IPS-NIHi11 (cell line): ENCODE results near the gene LPO.
A peak's percentile ranks its signal among the peaks of the same experiment; 100 is the strongest.

Experiments
- DNase-seq: peaks from one replicate; pipeline ENCODE4 v3.0.0; 2012; ENCODE audit warnings: mixed read lengths, low spot score

LPO gene

DNA sequence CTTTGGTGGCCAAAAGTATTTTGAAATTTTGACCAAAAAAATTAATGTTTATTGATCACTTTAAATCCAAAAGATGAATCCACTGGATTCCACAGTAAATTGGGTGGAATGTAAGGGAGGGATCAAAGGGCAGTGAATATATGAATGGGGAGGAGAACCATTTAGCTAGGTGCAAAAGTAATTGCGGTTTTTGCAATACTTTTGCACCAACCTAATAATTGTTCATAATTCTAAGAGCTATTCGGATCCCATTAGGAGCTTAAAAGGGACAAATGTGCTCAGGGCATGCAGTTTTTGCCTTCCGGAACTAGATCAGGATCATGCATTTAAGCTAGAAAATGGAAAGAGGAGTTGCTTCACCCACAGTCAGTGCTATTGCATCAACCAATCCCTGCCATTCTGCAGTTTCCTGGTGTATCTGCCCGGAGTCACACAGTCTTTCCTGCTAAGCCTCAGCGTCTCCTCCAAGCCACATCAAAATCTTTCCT is at the start of gene LPO:
Gene LPO (plus strand): TSS at position 438 of the 488 bp plus-strand sequence. CDS start 4,396 bp downstream, outside the sequence.
- DNase-seq, result no peak

DNA sequence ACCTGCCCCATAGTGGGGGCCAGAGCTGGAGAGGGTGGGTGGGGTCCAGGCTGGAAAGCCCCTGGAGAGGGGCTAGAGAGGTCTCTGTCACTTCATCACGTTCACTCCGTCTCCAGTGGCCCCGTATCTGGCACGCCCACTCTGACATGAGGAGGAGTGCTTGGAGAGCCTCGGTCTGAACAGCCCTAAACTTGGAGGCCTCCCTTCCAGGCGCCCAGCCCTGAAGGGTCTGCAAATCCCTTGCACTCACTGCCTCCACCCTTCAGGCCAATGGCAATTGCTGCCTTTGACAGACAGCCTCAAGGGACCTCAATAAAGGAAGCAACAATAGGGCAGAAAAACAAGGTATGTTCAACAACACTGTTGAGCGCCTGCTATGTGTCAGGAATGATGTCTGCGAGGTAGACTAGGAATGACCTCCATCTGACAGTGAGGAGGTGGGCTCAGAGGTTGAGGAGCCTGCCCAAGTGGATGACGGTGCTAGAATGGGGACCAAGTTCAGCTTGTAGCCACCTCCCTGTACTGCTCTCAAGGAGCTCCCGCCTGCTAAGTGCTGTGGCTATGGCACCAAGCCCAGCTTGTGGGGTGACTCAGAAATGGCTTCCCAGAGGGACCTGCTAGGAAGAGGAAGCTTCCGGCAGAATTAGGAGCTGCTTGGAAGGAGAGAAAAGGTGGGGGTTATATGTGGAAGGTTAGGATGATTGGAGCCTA is 48.8 kb upstream of the LPO start:
- peak; percentile 34 for DNase-seq

- DNase-seq, result peak; percentile 61
Measured at GRCh38 chr17:58191241-58191896, 47.0 kb upstream of the LPO start.

DNA sequence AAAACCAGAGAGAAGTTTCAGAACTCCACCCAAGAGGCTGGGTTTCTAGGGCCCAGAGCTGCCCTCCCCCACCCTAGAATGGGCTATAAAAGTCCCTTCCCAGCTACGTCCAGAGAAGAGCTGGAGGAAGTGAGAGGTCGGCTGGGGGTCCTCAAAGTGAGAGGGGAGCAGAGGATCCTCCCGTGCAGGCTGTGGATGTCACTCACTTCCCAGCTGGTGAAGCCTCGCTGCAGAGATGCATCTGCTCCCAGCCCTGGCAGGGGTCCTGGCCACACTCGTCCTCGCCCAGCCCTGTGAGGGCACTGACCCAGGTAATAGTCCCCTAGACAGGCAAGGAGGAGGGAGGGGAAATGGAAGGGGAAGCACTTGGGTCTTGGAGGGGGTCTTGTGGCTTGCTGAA is 45.8 kb upstream of the LPO start, which contains the start of gene EPX:
Gene EPX (plus strand): TSS at position 115 of the 400 bp plus-strand sequence. CDS start 121 bp downstream, at position 236.
- DNase-seq, result no peak

DNA sequence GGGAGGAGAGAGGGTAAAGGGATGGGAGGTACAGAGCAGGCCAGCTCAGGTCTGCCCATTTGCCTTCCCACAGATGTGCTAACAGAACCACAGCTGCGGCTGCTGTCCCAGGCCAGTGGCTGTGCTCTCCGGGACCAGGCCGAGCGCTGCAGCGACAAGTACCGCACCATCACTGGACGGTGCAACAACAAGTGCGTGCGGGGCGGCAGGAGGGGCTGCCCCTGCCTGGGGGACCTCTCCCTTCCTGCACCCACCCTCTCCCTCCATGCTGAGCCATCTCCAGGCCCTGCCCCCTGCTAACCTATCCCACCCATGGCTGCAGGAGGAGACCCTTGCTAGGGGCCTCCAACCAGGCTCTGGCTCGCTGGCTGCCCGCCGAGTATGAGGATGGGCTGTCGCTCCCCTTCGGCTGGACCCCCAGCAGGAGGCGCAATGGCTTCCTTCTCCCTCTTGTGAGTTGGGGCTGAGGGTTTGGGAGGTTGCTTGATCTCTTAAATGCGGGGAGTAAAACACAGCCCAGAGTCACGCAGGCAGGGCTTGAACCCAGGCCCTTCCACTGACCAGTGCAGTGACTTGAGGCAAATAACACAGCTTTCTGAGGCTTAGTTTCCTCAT is 44.6 kb upstream of the LPO start:
- peak; percentile 76 for DNase-seq

DNA sequence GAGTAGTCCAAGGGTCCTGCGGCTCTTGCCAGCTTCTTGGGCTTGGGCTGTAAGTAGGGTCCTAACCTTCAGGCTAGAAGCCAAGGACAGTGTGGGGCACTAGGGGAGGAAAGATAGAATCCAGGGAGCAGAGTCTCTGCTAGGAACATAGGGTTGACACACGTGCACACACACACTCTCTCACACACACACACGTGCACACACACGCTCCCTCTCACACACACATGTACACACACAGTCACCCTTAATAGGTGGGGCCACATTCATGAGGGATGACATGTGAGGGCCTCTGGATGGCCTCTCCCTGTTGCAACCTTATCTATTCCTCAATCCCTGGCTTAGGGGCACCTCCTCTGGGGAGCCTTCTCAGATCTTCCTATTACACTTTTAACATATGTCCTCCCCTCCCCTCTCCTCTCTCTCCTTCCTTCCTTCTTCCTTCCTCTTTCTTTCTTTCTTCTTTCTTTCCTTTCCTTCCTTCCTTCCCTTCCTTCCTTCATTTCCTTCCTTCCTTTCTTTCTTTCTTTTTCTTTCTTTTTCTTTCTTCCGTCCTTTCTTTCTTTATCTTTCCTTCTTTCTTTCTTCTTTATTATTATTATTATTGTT is 42.8 kb upstream of the LPO start:
- DNase-seq, result no peak

- DNase-seq, result no peak
Measured at GRCh38 chr17:58196610-58197009, 41.8 kb upstream of the LPO start.

GRCh38 chr17:58200024-58200633 is 38.3 kb upstream of the LPO start:
- peak; percentile 85 for DNase-seq

DNA sequence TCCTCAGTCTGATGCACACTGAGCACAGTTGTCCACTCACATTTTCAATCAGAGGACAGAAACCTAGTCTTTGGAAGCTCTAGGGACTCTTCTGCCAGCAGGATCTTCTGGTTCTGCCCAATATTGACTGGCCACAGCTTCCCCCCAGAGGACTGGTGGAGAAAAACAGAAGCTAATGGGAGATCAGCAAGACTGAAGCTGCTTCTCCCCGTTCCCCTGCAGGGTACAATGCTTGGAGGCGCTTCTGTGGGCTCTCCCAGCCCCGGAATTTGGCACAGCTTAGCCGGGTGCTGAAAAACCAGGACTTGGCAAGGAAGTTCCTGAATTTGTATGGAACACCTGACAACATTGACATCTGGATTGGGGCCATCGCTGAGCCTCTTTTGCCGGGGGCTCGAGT is 35.5 kb upstream of the LPO start:
- DNase-seq, result no peak

DNA sequence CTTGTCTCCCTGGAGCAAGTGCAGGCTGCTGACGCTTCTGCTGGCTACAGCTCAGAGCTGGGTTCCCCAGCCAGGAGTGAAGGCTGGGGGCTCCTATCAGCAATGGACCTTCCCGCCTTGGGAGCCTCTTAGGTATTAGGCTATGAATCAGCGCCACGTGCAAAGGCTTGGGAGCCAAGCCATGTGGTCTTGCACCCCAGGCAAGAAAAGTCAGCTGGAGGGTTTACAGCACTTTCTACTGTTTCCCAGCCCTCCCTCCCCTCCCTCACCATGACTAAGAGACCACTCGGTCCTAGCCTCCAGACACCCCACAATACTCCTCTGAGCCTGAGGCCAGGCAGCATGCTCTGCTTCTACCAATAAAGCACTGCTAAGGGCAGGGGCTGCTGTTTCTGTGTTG is 33.6 kb upstream of the LPO start:
- DNase-seq, result no peak

DNA sequence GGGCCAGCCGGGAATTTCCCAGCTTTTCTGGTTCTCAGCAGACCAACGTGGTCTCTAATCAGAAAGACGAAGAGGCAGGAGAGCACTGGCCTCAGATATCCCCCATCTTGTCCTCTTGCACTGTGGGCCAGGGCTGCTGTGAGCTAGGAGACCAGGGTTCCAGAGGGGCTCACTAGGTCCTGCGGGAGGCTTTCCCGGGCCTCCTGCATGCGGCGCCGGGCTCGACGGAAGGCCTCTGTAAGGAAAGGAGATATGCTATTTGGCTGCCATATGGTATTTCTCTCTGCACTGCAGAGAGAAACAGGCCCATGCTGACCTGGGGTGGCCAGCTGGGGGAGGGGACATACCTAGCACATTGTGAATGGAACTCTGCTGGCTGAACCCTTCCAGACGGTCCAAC is 32.4 kb upstream of the LPO start:
- no peak for DNase-seq

GRCh38 chr17:58207451-58207850 is 30.9 kb upstream of the LPO start:
- DNase-seq, result no peak

DNA sequence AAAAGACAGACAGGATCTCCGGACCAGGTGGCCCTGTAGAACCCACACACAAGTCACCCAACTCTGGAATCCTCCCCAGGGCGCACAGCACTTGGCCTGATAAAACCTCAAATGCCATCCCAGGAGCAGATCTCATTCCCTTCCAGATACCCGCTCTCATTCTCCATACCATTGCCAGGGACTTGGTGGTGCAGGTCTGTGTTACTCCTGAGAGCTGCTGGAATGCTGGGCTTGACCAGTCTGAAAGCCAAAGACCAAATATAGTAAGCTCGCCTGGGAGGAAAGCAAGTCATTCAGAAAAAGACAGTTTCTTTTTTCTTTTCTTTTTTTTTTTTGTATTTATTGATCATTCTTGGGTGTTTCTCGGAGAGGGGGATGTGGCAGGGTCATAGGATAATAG is 30.0 kb upstream of the LPO start:
- DNase-seq, result no peak

DNA sequence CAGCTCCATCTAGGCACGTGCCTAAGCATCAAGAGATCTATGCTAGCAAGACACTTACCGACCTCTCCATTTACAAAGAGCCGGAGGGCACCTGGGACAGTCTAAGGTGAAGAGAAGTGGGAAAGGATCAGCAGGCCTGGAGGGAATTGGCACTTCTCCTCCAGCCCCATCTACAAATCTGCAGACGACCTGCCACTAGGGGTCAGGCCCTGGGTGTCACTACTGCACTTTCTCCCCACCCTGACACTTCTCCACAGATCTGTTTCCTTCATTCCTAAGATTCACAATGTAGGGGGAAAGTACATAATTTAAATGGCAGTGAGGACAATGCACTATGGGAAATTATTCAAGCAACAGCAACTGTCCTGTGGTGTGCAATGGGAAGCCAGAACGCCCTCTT is 27.5 kb upstream of the LPO start:
- DNase-seq, result no peak

DNA sequence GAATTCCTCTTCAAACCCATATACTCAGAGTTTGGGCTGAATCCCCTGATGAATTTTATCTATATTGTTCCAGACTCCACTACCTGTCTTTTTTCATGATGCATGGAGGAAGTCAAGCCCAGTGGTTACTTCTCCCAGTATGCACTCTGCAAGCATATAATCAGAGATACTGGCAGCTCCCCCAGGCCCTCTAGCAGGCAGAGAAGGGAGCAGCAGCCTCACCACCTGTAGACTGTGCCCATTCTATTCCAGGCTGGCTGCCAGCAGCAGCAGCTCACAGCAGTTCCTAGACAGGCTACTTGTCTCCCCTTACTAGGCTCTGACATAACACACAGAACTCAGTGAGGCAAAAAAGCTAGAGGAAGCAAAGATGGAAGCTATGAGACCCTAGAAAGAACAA is 22.7 kb upstream of the LPO start:
- no peak for DNase-seq

GRCh38 chr17:58217766-58218165 is 20.6 kb upstream of the LPO start:
- no peak for DNase-seq

DNA sequence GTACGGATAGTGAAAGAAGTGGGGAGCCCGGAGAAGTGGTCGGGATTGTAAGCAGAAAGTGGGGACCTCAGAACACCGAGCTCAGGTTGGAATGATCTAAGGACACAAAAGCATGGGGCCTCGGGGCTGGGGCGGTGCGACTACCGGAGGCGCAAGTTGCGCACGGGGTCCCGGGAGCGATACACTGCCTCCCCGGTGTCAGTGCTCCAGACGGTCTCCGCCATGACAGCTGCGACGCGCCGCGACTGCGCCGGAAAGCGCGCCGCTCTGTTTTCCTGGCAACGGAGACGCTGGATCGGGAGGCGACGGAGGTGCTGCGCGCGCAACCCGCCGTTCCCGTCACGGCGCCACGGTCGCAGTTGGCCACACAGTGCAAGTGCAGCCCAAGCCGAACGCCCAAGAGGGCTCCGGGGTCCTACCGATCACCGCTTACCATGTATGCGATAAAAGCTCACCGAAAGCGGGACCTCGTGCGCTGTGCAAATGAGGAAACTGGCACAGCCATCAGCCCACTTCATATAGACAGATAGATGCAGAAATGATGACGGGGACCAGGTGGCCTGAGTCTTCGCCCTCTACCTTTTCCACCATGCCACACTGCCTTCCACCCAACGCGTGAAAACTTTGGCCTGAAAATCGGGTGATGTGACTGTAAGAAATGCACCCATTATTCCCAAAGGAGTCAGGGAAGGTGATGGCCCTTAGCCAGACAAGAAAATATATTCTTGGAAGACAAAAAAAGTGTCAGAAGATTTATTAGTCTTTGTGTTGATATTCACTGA is 19.2 kb upstream of the LPO start, which contains the start of gene MKS1:
Gene MKS1 (minus strand): TSS at position 249 of the 782 bp plus-strand sequence. CDS start 25 bp downstream, at position 224.
- peak; percentile 100 for DNase-seq

- no peak for DNase-seq
Measured at GRCh38 chr17:58219789-58220183, 18.6 kb upstream of the LPO start.

- DNase-seq, result no peak
Measured at GRCh38 chr17:58224315-58224714, 14.1 kb upstream of the LPO start.

DNA sequence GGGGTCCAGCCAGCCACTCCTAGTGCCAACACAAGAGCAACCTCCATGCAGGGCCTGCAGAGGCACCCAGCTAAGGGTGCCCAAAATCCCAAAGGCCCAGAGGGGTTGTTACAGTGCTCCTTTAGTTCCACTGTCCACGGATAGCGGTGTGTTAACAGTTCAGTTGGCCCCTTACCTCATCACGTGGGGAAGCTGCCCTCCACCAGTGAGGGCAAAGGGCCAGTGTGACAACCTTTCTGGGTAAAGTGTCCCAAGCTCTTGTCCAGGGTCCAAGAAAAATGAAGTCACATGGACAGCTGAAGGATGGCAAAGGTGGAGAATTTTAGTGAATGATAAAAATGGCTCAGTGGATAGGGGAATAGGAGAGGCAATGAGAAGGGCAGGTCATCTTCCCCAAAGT is 10.7 kb upstream of the LPO start:
- no peak for DNase-seq

- DNase-seq, result no peak
Measured at GRCh38 chr17:58228679-58229078, 9.7 kb upstream of the LPO start.
